SK-N-MC (cell line): Measurements from ENCODE around the gene C10orf95.

Experiments
- EZH2 ChIP-seq: fragments of 200-600 bp; sonication (generic); IDR thresholded peaks from one replicate; pipeline ENCODE4 v1.6.1; 2017; ENCODE audit warnings: antibody characterized with exemption
- POLR2AphosphoS5 ChIP-seq: IDR thresholded peaks from 2 replicates; pipeline ENCODE4 v1.6.1; 2012; ENCODE audit warnings: mild to moderate bottlenecking, low read depth, low read length, borderline replicate concordance

DNA sequence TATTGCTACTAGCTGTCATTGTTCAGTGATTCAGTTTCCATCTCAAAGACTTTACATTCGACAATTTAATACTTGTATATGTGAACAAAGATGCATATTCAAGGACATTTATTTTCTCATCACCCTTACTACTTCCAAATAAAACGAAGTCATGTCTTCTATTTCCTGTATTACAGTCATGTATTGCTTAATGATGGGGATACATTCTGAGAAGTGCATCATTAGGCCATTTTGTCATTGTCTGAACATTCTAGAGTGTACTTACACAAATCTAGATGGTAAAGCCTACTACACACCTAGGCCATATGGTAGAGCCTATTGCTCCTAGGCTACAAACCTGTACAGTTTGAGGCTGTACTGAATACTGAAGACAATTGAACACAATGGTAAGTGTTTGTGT, 6.5 kb downstream of the C10orf95 start:
- no peak for TF ChIP-seq EZH2
- no peak for TF ChIP-seq POLR2AphosphoS5
